ENCODE measurements around the gene IYD. TPM values are rescaled to one million over a fixed set of nuclear protein-coding genes. Genes with fewer than 3 reads are reported as not detected.

Gene IYD
- not detected in 2 replicates for total RNA-seq

GRCh38 chr6:150368762-150369161, at the start of gene IYD:
TSS of gene IYD (plus strand) at chr6:150369012. CDS start at chr6:150369032, 20 bp downstream.

Other genes with a start within 250 kb of the IYD start
- not detected in 2 replicates for gene PPP1R14C, start 226.0 kb upstream of the IYD start, total RNA-seq
- 1.7 and 7.1 TPM in 2 replicates for gene PLEKHG1, start 230.9 kb downstream of the IYD start, total RNA-seq